GM21717 (cell line): ENCODE results near the gene TOLLIP.

Experiments used
- ATAC-seq: cut with Tn5 transposase; IDR thresholded peaks from one replicate; pipeline ENCODE4 v1.9.1; 2021; ENCODE audit warnings: mild to moderate bottlenecking, moderate library complexity; ENCODE audit not compliant: unreplicated experiment

TOLLIP gene

DNA sequence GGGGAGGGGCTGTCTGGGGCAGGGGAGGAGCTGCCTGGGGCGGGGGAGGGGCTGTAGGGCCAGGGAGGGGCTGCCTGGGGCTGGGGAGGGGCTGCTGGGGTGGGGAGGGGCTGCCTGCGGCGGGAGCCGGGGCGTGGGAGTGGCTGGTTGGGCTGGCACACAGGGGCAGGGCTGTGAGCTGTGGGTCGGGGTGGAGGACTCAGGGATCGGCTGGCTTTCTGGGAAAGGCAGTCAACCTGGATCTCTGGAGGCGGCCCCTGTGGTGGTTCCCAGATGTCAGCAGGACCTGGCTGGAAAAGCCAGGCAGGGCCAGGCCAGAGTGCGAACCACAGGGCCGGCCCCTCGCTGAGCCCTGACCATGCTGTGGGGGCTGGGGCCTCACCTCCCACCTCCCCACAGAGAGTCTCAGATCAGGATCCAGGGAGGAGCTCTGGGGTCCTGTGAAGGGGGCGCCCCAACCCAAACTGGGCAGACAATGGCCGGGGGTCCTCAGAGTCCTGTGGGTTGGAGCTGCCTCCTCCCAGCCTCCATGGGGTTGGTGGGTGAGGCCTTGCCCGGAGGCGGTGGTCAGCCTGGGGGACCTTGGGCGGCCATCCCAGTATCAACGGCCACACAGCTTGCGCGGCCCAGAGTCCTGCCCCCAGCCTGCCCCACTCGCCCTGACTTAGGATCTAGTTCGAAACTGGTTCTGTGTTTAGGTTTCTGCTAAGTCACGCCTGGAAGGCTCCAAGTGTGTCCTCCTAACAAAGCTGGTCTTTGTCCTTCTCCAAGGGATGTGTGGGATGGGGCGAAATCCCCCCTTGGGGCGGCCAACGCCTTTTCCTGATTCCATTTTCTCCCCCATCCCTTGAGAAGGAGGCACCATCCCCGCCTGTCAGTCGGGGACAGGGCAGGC, 84.7 kb downstream of the TOLLIP start:
- no peak for ATAC-seq
